NCI-H1930 (cell line): ENCODE data around the gene FAM13A.
"Not testable (repeated sequence)": the region's sequence is repeated elsewhere in the genome, so short reads cannot be mapped to it uniquely, and the experiment has no call there.

Source experiments
- DNase-seq, 2 experiments: peaks; one replicate each; lab custom pipeline; 2025; lab: John Stamatoyannopoulos, UW

Gene FAM13A

DNA sequence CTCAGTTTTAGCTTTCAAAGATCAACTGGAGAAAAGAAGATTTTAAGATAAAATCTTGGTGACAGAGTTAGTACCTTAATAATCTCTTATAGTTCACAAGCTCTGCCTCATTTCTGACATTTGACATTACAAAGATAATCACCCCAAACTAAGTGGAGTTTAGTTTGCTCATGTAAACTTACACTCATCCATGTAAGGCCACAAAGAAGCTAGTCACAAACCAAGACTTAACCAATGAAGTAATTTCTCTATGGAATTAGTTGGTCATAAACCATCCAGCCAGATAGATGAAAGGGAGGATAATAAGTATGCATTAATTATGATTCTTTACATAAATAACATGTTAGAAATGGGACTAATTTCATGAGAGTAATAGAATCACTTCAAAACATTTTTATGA is 159.2 kb downstream of the FAM13A start:
- no peak for DNase-seq

DNA sequence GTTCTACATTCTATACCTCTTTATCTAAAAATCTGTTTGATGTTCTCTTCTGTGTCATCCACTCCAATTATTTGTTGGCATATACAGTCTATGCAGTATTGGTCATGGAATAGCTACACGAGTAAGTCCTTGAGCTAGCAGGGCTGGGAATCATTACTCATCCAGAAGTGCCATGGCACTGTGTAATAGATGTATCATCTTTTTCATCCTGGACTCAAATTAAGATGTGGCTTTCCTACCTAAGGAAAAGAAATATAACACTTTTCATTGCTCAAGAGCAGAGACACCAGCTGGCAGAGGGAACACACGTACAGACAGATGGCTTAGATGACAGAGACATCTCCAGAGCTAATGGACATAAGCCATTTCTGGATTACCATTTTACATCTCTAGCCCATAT is 159.8 kb downstream of the FAM13A start:
- no peak for DNase-seq

DNA sequence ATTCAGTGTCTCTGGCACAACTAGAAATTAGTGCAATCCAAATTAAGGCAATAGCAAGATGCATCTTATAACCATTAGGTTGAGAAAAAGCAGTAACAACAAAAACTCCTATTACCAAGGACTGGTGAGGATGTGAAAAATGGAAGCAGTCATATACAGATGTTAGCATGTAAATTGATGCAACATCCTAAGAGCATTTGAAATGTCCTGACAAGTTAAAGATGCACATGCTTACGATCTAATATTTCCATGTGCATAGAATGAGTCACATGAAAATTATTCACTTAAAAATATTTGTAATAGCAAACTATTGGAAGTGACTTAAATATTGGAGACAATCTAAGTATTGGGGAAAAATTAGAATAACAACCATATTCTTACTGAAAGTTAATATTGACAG is 163.0 kb downstream of the FAM13A start:
- DNase-seq, result no peak

DNA sequence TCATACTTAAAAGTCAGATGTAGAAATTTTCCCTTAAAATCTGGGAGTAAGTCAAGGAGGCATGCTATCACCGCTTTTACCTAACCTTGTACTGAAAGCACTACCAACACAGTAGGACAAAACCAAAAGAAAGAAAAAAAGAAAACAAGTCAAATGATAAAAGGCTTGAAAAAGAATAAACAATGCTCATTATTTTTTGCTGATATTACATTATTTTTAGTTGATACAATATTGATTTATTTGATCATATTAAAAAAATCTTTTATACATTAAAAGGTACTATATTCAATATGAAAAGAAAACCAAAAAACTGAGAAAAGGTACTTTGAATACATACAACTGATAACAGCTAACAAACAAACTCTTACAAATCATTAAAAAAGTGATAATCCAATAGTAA is 164.3 kb downstream of the FAM13A start:
- DNase-seq, result no peak

DNA sequence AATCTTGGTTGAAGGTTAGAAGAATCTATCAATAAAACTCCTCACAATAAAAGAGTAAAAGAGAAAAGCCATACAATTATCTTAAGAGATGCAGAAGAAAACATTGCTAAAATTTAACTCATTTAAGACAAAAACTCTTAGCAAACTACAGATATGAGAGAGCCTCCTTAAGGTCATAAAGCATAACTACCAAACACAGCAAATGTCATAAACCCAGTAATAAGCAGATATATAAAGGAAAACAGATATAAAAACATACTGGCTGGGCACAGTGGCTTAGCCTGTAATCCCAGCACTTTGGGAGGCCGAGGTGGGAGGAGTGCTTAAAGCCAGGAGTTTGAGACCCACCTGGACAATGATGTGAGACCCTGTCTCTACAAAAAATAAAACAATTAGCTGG is 165.3 kb downstream of the FAM13A start:
- no peak for DNase-seq

DNA sequence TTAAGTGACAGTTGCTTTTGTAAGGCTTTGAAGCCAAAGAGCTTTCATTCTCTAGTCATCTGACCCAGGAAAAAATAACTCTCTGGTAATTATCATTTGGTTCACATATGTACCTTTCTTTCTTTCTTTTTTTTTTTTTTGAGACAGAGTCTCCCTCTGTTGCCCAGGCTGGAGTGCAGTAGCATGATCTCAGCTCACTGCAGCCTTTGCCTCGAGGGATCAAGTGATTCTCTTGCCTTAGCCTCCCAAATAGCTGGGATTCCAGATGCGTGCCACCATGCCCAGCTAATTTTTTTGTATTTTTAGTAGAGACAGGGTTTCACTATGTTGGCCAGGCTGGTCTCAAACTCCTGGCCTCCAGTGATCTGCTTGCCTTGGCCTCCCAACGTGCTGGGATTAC is 169.6 kb downstream of the FAM13A start:
- DNase-seq, result not testable (repeated sequence)

DNA sequence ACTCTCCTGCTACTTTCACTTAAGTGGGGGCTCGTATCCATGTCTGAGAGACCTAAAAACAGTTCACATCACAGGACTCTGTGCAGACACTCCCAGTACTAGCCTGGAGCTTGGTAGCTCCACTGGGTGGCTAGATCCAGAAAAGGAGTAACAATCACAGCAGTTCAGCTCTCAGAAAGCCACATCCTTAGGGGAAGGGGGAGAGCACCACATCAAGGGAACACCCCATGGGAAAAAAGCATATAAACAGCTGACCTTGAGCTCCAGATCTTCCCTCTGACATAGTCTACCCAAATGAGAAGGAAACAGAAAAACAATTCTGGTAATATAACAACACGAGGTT is 175.8 kb downstream of the FAM13A start:
- DNase-seq, result no peak

DNA sequence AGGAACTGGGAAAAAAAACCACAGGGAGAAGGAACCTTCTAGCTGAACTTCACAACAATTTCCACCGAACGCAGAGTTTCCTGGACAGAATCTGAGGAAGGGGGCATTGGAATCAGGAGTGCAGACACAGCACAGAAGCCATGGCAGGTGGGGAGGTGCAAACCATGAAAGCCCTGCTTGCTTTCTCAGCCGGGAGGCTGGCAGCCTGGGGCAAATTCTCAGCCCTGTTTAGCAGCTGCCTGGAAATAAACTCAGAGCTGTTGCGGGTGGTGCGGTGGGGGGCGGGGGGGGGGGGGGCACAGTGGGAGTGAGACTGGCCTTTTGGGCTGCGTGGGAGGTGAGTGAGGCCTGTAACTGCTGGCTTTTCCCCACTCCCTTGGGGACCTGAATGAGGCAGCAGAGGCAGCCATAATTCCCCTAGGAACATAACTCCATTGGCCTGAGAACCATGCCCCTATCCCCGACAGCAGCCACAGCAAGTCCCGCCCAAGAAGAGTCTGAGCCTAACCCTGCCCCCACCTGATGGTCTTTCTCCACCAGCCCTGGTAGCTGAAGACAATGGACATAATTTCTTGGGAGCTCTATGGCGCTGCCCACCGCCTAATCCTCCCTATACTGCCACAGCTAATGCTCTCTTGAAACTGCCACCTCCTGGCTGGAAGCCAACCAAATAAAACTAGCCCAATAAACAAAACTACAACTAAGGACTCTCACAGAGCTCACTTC is 176.3 kb downstream of the FAM13A start:
- no peak for DNase-seq

DNA sequence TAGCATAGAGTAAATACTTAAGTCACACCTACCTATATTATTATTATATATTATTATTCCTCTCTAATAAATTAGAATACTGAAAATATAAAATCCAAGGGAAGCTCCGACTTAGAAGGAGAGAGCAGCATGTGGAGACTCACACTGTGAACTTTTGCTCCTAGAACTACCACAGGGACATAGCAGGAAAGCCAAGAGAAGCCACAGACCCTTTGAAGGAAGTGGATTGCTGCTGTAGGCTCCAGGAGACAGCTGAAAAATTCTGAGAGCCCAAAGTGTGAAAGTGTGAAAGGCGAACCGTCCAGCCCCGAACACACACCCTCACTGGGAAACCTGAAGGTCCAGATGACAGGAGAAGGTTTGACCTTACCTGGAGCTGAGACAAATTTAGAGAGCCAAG is 177.0 kb downstream of the FAM13A start:
- DNase-seq, result no peak

DNA sequence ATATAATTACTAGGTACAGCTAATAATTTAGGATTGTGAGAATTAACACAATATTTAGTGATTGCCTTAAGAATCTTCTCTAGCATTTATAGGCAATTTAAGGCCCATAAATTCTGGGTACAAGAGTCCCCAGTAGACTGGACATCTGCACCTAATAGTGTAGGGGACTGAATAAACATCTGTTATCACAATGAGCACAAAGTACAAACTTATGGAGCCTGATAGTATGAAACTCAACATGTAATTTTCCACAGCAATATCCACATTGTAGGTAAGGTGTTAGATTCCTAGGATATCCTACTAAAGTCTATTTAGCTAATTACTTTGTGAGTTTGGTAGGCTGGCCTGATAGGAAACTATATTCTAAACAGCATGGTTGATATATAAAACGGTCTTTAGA is 178.3 kb downstream of the FAM13A start:
- no peak for DNase-seq

DNA sequence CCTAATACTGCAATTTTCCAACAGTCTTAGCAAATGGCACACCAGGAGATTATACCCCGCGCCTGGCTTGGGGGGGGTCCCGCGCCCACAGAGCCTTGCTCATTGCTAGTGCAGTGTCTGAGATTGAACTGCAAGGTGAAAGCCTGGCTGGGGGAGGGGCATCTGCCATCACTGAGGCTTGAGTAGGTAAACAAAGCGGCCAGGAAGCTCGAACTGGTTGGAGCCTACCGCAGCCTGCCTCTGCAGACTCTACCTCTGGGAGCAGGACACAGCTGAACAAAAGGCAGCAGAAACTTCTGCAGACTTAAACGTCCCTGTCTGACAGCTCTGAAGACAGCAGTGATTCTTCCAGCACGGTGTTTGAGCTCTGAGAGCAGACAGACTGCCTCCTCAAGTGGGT is 186.6 kb downstream of the FAM13A start:
- no peak for DNase-seq

DNA sequence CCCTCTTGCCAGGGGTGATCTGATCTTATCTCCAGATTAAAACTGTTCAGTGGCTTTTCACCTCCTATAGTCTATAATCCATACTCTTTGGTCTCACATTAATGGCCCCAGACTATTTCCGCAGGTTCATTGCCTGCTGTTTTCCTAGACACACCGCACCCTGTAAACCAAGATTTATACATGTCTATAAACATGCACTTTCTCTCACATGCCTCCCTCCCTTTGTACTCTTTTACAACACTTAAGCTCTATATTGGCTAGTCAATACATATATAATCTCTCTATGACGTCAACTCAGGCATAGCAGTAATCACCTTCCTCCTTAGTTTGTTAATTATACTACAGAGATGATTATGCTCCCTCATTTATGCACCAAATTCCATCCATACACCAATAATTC is 188.5 kb downstream of the FAM13A start:
- DNase-seq, result no peak

DNA sequence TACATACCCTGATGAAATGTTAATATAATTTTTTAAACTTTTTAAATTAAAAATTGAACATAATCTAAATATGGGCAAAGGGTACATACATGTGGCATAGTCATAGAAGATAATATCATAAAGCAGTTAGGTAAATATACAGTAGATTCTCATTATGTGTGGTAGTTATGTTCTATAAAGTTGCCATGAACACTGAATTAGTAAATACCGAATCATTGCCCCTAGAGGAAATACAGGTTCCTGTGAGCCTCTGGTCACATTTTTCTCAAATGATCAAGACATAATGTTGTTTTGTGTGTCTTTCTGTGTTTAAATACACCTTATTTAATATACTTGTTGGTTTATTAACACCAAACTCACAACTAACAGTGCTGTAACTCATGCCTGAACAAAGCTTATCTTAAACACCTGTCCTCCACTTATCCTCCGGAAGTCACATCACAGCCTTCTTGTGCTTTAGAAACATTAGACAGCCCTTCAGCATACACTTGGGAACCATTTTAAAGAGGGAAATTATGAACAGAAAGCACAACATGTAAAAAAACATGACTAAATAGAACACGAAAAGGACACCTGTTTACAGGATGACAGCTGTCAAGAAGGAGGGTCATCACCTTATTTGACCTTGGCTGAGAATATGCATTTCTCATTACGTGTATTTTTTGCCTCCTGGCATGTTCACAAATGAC is 190.0 kb downstream of the FAM13A start:
- DNase-seq, result peak; percentile 22 to 43

DNA sequence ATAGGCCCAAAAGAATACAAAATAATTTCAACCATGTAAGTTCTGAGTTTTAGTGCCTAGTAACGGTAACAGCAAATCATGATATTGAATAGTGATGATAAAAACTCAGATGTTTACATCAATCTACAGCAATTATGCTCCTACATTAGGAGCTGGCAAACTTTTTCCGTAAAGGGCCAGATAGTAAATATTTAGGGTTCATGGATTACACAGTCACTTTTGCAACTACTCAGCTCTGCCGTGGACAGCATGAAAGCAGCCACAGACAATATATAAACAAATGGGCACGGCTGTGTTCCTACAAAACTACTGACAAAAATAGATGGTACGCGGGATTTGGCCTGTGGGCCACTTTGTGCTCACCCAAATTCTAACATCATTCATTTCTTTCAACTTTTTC is 191.5 kb downstream of the FAM13A start:
- DNase-seq, result no peak

DNA sequence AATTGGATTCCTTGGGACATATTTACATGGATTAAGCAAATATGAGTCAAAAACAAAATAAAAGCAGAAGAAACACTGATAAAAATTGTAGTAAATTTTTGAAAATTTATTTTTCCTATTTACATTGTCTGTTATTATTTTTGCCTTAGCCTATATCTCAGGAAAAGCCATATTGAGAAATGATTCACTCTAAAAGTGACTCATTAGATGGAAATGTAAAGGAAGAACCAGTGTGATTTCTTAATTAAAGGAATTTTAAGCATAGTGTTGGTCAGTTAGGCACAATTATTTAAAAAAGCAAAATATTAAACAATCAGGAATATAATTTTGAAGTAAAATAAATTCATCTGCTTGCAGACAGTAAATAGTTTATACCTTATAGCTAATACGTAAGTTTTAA is 191.9 kb downstream of the FAM13A start:
- DNase-seq, result no peak

DNA sequence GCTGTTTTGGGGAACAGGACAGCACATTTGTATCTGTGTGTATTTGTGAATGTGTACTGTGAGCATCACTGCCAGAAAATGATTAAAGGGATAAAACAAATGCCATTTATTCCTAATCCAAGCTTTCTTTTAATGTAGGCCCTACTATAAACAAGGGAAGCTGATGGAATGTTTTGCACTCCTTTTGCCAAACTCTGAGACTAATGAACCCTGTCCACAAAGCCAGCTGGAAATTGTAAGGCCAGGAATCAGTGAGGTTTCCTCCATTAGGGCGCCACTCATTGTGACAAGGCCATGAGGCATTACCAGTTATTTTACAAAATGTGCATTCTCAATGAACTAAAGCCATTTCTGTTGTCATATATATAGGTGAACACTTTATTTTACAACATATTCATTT is 196.4 kb downstream of the FAM13A start:
- DNase-seq, result no peak

DNA sequence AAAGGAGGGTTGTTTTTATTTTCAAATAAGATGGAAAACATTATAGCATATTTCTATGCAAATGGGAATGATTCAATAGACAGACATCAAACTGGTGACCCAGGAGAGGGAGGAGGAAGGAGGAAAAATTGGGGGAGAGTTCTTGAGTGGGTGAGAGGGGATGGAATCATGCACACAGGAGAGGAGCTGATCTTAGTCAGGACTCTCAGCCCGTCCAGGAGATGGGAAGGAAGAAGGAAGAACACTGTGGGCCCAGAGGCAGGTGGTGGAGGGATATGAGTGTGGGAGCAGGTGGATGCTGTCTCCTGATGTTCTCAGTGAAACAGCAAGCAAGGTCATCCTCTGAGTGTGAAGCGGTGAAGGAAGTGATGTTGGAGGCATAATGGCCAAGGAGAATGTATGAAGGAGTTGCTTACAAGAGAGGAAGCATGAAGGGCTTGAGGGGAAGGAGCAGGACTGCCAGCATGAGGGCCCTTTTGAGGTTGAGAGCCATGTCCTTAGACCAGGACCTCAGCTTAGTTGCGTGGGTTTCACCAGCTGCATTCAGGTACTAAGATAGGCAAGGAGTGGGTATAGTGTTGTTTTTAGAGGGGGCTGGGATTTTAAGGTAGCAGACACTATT is 197.7 kb downstream of the FAM13A start:
- no peak for DNase-seq

DNA sequence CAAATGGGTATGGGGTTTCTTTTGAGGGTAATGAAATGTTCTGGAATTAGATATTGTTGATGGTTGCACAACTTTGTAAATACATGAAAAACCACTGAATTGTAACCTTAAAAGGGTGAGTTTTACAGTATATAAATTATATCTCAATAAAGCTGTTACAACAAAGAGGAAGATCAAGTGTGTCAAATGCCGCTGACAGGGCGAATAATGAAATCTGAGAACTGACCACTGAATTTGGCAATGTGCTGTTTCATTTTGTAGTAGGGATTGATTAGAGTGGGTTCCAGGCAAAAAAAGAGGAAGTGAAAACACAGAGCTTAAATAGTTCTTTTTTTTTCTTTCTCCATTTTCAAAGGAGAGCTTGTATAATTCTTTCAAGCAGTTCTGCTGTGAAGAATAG is 198.2 kb downstream of the FAM13A start:
- DNase-seq, result no peak

DNA sequence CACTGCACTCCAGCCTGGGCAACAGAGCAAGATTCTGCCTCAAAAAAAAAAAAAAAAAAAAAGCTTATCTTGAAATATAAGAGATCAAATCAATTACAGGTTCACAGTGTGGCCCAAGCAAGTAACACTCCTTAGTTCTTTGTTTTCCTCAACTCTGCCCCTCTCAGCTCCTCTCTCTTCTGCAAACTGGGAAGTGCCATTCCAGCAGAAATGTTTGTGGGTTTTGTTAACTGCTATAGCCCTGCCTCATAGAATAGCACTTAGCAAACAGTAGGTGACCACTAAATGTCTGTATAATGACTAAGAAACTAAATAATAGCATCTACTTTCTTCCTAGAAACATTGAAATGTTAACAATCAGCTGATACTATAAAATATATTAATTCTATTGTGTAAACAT is 199.4 kb downstream of the FAM13A start:
- no peak for DNase-seq

DNA sequence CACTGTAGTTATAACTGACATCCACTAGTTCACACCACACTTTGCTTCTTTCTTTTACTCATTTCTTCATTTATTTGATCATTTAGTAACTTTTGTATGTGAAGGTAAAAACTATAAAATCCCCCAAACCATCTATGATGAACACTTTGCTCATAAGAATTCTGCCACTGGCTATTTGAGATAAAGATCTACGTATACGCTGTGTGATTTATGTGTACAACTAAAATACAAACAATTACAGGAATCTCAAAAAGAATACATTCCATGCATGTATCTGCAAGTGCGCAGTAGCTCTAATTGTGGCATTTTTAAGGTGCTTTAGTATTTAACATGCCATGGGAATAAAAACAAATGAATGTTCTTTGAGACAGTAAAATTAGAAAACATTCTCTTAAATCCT is 202.5 kb downstream of the FAM13A start:
- DNase-seq, result no peak

DNA sequence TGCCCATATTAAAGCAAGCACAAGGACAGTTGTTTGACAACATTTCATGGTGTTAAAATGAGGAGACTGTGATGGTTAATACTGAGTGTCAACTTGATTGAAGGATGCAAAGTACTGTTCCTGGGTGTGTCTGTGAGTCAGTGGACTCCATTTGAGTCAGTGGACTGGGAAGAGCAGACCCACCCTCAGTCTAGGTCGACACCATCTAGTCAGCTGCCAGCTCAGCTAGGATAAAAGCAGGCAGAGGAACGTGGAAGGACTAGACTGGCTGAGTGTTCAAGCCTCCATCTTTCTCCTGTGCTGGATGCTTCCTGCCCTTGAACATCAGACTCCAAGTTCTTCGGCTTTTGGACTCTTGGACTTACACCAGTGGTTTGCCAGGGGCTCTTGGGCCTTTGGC is 203.4 kb downstream of the FAM13A start:
- not testable (repeated sequence) for DNase-seq

DNA sequence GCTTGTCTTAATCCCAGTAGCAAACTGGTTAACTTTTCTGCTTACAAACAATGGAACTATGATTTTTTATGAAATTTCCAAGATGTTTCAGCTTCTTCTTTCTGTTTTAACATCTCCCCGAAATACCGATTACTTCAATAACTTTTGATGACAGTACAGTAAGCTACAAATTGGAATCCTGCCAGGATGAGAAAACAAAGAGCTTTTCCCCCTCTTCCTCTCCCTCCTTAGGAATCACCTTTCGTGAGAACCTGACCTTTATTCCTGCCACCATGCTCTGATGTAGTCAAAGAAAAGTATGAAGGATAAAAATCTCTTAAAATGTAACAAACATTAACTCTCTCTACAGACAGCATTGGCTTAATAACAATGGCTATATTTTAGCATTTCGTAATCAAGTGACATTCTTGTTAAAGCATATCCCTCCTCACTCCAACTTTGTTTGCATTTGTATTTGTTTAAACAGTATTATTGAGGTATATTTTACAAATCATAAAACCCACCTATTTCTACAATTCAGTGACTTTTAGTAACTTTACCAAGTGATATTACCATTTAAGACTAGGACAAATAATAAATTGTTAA is 210.7 kb downstream of the FAM13A start:
- no peak for DNase-seq

DNA sequence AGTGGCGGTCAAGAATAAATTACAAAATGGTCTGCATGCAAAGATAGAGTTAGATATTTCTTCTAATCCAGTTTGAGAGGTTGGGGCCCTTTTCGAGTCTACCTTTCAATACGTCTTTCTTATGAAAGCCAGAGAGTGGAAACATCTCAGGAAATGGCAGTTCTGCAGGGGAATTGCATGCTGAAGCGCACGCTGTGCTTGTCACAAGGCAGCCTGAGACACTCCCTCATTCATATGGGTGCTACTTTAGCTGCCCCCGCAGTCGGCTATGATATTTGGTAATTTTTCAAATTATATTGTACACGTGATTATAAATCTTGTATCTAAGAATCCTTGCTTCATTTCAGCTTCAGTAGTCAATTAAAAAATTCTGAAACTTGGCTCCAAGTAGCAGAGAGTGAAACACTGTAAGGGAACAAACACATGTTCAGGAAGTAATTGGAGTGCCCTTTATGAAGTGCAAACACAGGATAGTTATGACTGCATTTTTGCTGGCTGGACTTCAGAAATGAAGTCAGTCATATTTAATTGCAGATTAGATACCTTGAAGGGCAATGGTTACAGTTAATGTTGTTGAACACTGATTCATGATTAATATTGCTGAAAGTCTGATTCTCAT is 213.8 kb downstream of the FAM13A start:
- DNase-seq, result no peak
